Left renal pelvis (tissue), 4 donors: Measurements from ENCODE around the gene TFDP1. TPM values are rescaled to one million over a fixed set of nuclear protein-coding genes. Genes with fewer than 3 reads are reported as not detected.

Experiments
- DNase-seq, 4 donors: peaks; one replicate each; pipeline ENCODE4 v3.0.0-alpha.2; 2013; ENCODE audit warnings: low read depth in 4 of 4, low spot score in 3 of 4
- polyA plus RNA-seq, 4 donors: library from polyadenylated mRNA; unstranded; fragments of 120-200 nt; gene quantifications; one replicate each; pipeline ENCODE4 v1.2.1, GENCODE V29; 2013; ENCODE audit not compliant: insufficient read length in 4 of 4

TFDP1 gene, protein sequence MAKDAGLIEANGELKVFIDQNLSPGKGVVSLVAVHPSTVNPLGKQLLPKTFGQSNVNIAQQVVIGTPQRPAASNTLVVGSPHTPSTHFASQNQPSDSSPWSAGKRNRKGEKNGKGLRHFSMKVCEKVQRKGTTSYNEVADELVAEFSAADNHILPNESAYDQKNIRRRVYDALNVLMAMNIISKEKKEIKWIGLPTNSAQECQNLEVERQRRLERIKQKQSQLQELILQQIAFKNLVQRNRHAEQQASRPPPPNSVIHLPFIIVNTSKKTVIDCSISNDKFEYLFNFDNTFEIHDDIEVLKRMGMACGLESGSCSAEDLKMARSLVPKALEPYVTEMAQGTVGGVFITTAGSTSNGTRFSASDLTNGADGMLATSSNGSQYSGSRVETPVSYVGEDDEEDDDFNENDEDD
- polyA plus RNA-seq, result 10 to 100 TPM; 85.0 to 92.6 (median 86.9) TPM

DNA sequence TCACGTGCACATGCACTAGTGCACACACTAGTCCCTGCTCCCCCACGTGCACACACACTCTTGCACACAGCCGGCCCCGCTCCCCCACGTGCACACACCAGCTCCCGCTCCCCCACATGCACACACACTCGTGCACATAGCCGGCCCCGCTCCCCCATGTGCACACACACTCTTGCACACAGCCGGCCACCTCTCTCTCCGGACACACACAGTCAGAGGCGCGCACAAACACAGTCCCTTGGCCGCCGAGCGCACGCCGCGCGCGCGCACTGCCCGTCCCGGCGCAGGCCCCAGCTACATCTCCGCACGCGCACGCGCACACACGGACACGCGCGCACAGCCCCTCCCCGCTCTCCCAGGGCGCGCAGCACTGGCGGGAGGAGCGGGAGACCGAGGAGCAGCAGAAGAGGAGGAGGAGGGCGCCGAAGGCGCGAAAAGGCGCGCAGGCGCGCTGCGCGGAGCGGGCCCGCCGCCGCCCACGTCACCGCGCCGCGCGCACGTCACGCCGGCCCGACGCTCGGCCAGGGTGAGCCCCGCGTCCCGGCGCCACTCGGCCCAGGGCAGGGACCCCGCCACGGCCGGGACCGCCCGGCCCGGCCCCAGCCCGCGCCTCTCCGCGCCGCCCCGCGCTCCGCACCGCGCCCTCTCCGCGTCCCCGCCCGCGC lies at the start of gene TFDP1:
Gene TFDP1, plus strand, starts transcription at position 549 of the 665 bp plus-strand sequence. CDS start 1,085 bp downstream, outside the sequence.
- peak; percentile 55 to 72 (median 72) for DNase-seq

DNA sequence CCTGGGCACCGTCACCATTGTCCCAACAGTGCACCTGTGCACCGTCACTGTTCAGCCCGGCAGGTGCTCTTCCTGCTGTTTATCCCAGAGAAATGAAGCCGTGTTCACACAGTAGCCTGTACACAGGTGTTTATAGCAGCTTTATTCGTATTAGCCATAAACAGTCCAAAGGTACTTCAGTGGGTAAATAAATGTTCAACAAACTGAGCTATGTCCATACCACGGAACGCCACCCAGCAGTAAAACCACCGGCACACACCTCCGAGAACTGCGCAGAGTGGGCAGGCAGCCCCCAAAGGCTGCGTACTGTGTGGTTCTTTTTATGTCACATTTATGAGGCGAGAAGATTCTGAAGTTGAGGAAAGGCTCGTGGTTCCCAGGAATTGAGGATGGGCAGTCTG lies 49.2 kb upstream of the TFDP1 start:
- no peak for DNase-seq

DNA sequence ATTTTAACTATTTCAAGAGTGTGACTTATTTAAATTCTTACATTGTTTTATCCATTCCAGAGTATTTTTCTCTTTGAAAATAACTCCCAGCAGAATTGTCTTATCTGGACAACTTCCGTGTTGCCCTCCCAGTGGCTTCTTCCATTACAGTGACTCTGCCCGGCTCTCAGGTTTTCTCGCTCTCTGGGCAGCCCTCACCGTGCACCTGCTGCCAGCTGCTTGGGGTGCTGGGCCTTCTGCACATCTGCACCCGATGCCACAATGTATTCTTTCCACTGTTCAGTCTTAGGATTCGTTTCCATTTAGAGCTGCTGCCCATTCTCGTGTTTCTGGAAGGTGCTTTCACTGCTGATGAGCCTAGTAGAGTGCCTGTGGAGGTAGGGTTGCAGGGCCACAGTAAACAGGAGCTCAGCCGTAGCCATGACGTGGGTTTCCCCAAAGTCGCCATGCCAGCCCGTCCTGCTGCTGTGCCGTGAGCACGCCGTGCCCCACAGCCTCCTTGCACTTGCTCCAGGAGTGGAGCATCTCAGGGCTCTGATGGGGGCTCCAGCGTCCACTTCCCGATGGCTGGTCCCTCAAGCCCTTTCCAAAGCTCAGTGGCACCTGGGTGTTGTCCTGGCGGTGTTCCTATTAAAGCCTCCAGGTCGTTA lies 48.0 kb upstream of the TFDP1 start:
- no peak for DNase-seq

DNA sequence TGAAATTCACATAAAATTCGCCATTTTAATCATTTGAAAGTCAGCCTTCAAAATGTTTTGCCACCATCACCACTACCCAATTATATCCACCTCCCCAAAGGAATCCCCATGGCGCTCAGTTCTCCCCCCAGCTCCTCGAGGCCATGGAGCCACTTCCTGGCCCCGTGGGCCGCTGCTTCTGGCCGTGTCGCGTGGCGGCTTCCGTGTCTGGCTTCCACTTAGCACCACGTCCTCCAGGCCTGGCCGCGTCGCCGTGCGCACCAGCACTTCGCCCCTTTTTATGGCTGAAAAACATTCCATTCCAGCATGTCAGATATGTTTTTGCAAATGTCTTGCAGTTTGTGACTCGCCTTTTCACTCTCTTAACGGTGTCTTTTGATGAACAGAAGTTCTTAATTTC lies 47.3 kb upstream of the TFDP1 start:
- DNase-seq, result no peak

DNA sequence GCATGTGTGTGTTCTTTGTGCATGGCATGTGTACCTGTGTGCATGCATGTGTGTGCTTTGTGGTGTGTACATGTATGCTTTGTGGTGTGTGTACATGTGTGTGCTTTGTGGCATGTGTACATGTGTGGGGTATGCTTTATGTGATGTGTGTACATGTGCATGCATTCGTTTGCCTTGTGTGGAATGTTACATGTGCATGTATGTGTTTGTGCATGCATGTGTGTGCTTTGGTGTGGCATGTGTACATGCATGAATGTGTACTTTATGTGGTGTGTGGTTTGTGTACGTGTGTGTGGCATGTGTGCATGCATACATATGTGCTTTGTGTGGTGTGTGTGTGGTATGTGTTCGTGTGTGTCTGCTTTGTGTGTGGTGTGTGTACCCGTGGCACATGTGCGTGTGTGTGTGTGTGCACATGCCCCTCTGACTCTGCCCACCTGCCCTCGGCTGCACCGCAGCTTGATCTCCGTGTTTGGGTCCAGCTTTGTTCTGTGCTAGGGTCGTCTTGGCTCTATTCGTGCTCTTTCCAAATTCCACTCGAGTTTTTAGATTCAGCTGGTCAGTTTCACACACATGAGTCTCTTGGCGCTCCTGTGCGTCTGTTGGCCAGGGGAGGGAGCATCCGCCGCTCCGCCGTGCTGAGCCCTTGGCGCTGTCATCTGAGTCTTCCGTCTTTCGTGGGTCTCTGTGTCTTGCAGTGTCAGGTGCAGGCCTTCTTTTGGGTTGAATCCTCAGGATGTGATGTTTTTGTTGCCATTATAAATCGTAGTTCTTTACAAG lies 46.5 kb upstream of the TFDP1 start:
- DNase-seq, result no peak

DNA sequence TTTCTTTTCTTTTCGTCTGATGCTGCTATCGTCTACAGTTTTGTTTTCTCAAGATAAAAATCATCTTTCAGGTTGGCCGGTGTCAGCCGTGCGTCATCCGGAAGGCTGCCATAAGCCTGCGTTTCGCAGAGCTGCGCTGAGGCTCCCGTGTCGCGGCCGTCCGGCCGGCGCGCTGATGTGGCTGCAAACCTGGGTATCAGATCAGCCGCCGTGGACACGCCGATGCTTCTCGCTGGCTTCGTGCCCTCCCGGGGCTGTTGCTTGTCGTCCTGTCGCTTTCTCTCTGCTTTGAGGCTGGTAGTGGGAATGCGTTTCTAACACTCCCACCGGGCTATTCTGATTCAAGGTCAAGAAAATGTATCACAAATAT lies 45.9 kb upstream of the TFDP1 start:
- DNase-seq, result no peak

DNA sequence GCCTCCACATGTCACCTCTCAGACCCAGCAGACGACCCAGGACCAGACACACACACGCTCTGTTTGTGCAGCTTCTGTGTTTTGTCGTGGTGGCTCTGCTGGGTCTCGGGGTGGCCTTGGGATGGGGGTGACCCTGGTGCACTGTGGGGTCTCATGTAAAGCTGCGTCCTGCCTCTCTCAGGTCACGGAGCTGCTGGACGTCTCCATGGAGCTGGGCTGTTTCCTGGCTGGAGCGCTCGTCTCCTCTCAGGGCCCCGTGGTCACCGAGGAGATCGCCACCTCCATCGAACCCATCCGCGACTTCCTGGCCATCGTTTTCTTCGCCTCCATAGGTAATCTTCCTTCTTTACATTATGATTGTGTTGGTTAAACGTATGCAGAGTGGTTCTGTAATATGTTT lies 45.4 kb upstream of the TFDP1 start:
- no peak for DNase-seq

DNA sequence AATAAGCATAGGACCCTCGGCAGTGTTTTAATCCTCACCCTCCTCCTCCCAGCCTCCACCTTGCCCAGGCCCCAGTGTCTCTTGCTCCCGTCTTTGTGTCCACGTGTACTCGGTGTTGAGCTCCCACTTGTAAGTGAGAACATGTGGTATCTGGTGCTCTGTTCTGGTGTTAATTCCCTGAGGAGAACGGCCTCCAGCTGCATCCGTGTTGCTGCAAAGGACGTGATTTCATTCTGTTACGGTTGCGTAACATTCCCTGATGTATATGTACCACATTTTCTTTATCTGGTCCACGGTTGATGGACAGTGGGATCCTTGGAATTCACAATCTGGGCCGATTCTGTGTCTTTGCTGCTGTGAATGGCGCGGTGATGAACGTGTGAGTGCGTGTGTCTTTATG lies 44.7 kb upstream of the TFDP1 start:
- no peak for DNase-seq

DNA sequence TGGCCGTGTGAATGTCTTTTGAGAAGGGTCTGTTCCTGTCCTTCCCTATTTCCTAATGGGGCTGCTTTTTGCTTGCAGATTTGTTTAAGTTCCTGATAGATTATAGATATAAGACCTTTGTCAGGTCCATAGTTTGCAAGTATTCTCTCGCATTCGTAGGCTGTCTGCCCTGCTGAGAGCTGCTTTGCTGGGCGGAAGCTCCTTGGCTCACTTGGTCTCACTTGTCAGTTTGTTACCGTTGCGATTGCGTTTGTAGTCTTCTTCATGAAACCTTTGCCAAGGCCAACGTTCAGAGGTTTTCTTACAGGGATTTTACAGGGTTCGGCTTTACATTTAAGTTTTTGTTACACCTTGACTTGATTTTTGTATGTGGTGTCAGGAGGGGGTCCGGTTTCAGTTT lies 44.0 kb upstream of the TFDP1 start:
- no peak for DNase-seq

DNA sequence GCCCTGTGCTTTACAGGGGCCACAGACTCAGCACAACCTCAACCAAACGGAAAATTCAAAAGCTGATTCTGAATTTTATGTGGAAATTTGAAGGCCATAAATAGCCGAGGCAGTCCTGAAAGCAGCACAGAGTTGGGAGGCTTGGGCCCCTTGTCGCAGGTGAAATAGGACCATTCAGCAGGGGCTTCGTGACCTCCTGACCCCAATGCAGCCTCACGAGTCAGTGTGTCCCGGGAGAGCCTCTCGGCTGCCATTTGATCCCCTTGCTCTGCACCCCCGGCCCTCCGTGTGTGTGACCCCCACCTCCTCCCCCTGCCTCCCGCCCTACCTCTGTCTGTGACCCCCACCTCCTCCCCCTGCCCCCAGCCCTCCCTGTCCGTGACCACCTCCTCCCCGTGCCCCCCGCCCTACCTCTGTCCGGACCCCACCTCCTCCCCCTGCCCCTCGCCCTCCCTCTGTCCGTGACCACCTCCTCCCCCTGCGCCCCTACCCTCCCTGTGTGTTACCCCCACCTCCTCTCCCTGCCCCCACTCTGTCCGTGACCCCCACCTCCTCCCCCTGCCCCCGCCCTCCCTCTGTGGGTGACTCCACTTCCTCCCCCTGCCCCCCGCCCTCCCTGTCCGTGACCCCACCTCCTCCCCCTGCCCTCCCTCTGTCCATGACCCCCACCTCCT lies 41.7 kb upstream of the TFDP1 start:
- no peak for DNase-seq

DNA sequence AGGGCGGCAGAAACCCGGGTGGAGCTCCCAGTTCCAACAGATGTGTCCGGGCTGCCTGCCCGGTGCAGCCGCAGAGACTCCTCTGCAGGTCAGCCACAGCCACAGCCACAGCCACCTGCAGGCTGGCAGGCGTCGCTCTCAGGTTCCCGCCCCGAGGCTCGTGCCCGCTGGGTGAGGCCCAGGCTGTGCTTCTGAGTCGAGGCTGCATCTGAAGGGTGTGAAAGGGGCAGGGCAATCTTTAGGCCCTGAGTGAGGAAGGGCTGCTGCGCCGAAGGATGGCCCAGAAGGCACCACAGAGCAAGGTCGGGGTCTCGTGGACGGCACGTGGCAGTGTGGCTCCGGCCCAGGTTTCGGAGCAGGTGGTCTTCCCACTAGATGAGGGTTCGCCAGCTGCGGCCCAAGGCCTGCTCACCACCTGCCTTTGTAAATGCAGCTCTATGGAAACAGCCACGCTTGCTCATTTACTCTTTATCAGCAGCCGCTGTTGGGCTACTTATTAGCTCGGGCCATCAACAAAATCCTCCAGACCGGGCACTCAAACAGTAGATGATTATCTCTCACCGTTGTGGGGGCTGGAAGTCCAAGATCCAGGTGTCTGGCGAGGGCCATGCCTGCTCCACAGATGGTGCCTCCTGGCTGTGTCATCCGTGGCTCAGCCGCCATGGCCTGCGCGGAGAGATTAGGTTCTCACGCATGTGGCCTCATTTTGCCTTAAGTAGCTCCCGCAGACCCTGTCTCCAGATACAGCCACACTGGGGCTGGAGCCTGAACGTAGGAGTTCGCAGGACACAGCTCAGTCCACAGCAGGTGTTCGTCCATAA lies 40.3 kb upstream of the TFDP1 start:
- DNase-seq, result no peak

DNA sequence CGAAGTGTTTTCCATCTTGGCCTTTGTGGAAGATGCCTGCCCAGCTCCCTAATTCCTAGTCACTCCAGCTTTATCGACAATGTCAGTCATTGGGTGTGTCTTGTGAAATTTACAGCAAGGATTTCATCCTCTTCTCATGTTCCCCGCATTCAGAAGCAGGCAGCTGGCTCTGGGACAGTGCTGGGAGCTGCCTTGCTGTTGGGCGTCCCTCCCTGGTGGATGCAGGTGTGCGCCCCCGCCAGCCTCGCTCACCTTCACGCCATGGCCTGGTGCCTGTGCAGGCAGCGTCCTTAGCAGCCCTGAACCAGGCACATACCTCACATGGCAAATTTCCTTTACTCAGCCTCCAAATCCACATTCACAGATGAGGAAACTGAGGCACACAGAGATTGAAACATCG lies 39.7 kb upstream of the TFDP1 start:
- DNase-seq, result no peak

DNA sequence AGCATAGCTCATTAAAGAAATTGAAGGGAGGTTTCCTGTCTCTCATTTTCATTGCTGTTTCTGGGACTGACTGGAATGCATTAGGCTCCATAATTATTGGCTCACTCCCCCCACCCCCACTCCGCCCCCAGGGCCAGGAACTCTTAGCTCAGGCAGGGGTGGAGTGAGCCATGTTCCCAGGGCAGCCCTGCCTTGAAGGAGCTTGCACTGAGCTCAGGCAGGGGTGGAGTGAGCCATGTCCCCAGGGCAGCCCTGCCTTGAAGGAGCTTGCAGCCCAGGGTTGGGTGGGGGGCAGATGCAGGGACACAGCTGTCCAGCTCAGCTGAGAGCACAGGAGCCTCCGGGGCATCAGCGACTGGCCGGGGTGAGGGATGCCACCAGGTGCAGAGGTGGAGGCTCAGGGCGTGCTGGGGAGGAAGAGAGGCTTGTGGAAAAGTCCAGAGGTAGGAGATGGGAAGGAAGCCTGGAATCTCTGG lies 39.1 kb upstream of the TFDP1 start:
- peak in 2 of 4 donors; percentile 64 to 68 for DNase-seq

DNA sequence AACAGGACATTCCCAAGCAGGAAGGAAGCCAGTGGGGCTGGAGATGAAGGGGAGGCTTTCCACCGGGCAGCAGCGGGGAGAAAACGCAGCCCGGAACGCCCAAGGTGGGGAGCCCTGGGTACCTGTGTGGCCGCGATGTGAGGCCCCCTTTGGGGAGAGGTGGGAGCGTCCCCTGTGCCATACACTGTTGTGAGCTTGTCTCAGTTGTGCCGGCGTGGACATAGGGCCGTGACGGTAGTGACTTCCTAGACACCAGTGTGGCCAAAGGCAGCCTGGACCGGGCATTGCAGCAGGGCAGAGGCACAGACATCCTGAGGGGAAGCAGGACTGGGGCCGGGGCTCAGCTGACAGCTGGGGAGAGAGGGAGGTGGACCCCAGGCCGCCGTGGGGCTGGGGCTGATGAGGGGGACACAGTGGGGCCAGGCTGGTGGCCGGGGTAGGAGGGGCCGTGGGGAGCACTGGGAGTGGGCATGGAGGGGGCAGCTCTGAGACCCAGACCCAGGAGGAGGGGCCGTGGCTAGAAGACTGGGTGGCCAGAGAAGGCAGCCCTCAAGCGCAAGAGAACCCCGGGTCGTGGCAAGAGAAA lies 38.5 kb upstream of the TFDP1 start:
- DNase-seq, result no peak

DNA sequence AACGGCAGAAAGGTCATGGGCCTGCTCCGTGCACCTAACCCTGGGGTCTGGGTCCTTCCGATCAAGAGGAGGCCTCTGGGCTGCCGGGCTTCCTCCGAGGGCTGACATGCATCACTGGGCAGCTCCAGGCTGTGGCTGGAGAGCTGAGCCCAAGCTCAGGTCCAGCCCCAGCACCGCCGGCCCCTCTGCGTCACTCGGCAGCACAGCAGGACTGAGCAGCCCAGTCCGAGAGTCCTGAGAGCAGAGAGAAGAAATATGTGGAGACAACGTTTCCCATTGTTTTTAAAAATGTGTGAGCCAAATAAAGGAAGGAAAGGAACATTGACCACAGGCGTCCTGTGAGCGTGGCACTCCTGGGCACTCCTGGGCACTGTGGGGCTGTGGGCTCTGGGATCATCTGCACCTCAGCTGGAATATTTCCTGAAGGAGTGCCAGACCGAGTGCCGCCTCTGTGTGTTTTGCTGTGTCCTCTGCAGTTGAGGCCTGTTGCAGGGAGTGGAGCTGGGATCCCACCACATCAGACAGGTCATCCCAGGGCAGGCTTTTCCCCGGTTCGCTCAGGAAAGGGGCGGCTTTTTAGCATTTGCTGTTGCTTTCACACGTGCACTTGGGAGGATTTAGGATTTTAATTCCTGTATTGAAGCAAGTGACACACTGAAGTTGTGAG lies 37.8 kb upstream of the TFDP1 start:
- peak in 1 of 4 donors; percentile 45 for DNase-seq

DNA sequence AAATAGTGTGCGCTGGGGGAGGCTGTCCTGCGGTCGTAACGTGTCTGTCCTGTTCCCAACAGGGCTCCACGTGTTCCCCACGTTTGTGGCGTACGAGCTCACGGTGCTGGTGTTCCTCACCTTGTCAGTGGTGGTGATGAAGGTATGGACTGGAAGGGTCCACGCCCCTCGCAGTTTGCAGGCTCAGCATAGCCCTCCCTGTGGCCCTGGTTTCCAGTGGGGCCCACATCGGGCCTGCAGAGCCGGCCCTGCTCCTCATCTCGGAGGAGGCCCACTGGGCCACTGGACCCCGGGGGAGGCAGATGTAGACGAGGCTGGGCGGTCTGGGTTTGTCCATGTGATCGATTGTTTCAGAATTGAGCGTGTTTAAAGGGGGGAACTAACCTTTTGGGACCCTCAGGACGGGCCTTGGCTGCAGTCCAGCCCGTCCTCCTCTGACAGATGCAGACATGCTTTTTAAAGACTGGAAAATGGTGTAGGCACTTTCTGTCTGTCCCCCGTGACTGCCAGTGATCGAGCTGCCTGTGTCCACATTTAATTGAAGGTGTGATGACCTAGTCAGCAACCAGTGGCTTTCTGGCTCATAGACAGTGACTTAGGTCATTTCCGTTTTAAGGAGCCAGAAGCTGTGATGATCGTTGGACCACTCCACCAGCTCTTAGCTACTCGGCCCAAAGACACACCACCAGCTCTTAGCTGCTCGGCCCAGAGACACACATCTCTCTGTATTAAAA lies 37.1 kb upstream of the TFDP1 start:
- DNase-seq, result no peak

DNA sequence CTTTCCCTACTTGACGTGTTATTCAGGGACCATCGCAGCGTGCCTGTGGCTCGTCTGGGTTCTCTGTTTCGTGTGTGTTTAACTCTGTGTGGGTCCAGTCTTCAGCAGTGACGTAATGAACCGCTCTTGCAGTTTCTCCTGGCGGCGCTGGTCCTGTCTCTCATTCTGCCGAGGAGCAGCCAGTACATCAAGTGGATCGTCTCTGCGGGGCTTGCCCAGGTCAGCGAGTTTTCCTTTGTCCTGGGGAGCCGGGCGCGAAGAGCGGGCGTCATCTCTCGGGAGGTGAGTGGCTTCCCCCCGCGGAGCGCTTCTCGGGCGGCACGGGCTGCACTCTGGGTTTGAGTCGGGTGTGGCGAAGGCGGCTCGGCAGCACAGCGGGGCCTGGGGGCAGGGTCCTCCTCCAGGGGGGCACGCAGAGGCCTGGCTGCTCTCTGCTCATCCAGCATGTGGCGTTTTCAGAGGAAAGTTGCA lies 36.3 kb upstream of the TFDP1 start:
- DNase-seq, result no peak
